MCF 10A (cell line): Measurements from ENCODE around the gene SLC4A3. TPM values are rescaled to one million over a fixed set of nuclear protein-coding genes. Genes with fewer than 3 reads are reported as not detected.
A peak's percentile ranks its signal among the peaks of the same experiment; 100 is the strongest.

Experiments used
- BruUV-seq: library from RNA; stranded (reverse); fragments of 400-500 nt; replicated peaks from 2 replicates; lab custom pipeline; 2021; lab: Mats Ljungman, UMichigan
- CTCF ChIA-PET: fragments of 300-600 bp; sonication (Branson Sonifier 250); formaldehyde crosslinking; extraction: SDS; loops from one replicate; lab custom pipeline; 2021; ENCODE audit warnings: antibody characterized with exemption, inconsistent platforms; lab: Yijun Ruan, JAX
- POLR2A ChIA-PET: fragments of 300-600, 350-650 bp; sonication (Branson Sonifier 250); formaldehyde crosslinking; extraction: SDS; loops from one replicate; lab custom pipeline; 2020; ENCODE audit warnings: antibody characterized with exemption, inconsistent platforms; lab: Yijun Ruan, JAX
- DNase-seq: peaks from one replicate; pipeline ENCODE4 v3.0.0-alpha.2; 2018; ENCODE audit not compliant: unreplicated experiment
- H3K27ac Mint-ChIP-seq: one replicate; pipeline ENCODE4 v1.8.0; 2022; ENCODE audit warnings: mild to moderate bottlenecking, low read depth, mixed read lengths; ENCODE audit not compliant: unreplicated experiment
- H3K27me3 Mint-ChIP-seq: one replicate; pipeline ENCODE4 v1.8.0; 2022; ENCODE audit warnings: mixed read lengths; ENCODE audit not compliant: insufficient read depth, unreplicated experiment
- H3K36me3 Mint-ChIP-seq: one replicate; pipeline ENCODE4 v1.8.0; 2022; ENCODE audit warnings: mild to moderate bottlenecking, moderate library complexity, mixed read lengths; ENCODE audit not compliant: insufficient read depth, unreplicated experiment
- H3K4me1 Mint-ChIP-seq: one replicate; pipeline ENCODE4 v1.8.0; 2022; ENCODE audit warnings: mixed read lengths; ENCODE audit not compliant: insufficient read depth, unreplicated experiment
- H3K4me3 Mint-ChIP-seq: one replicate; pipeline ENCODE4 v1.8.0; 2022; ENCODE audit warnings: mild to moderate bottlenecking, moderate library complexity, mixed read lengths; ENCODE audit not compliant: unreplicated experiment
- H3K9me3 Mint-ChIP-seq: one replicate; pipeline ENCODE4 v1.8.0; 2022; ENCODE audit warnings: mixed read lengths; ENCODE audit not compliant: unreplicated experiment
- intact Hi-C: fragments of 100-400 bp; cut with micrococcal nuclease; formaldehyde crosslinking; loops from 2 replicates; pipeline ENCODE4 v1.14.1; 2022
- total RNA-seq: library from RNA; stranded (reverse); gene quantifications from 2 replicates; pipeline ENCODE4 v1.2.3, GENCODE V29; 2022
- TF ChIP-seq, protein P1 (sequence below): fragments of 200-600 bp; IDR thresholded peaks from one replicate; pipeline ENCODE4 v1.8.0; 2022; ENCODE audit warnings: antibody characterized with exemption, mild to moderate bottlenecking; ENCODE audit not compliant: unreplicated experiment

SLC4A3 gene
- total RNA-seq, 1 experiment from 2014 or later = 4.7 TPM

- ChIA-PET CTCF (interaction anchor here (0.6 to 1.4 kb wide), 2 partner anchors 14 to 17 kb away, joined by 3 to 9 read pairs; no protein-coding TSS in a partner anchor), POLR2A (interaction anchor here (0.6 to 1.0 kb wide), 2 partner anchors 57 to 85 kb away, joined by 3 read pairs; partner anchors contain the start of genes CHPF and TMEM198)
- no TSS peak for BruUV-seq
- intact Hi-C loops = no loop called here
- no peaks in the 10 kb centered on the region for H3K9me3 Mint-ChIP-seq
- H3K27ac Mint-ChIP-seq = no peak overlapping the region
- TF ChIP-seq, protein P1, sequence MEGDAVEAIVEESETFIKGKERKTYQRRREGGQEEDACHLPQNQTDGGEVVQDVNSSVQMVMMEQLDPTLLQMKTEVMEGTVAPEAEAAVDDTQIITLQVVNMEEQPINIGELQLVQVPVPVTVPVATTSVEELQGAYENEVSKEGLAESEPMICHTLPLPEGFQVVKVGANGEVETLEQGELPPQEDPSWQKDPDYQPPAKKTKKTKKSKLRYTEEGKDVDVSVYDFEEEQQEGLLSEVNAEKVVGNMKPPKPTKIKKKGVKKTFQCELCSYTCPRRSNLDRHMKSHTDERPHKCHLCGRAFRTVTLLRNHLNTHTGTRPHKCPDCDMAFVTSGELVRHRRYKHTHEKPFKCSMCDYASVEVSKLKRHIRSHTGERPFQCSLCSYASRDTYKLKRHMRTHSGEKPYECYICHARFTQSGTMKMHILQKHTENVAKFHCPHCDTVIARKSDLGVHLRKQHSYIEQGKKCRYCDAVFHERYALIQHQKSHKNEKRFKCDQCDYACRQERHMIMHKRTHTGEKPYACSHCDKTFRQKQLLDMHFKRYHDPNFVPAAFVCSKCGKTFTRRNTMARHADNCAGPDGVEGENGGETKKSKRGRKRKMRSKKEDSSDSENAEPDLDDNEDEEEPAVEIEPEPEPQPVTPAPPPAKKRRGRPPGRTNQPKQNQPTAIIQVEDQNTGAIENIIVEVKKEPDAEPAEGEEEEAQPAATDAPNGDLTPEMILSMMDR = no peak
- H3K27me3 Mint-ChIP-seq = no peaks in the 10 kb centered on the region
- H3K4me1 Mint-ChIP-seq = no peaks in the 10 kb centered on the region
- H3K36me3 Mint-ChIP-seq = peaks cover 5% of the 10 kb centered on the region
- no peak for DNase-seq
- H3K4me3 Mint-ChIP-seq = peak overlapping the region; percentile 33
These were observed 980 bp downstream of the SLC4A3 start for GRCh38 chr2:219628235-219628985.

GRCh38 chr2:219628986-219629901 lies 1.8 kb downstream of the SLC4A3 start:
- Mint-ChIP-seq H3K27ac (no peak overlapping the region), H3K4me3 (peak overlapping the region; percentile 33), H3K27me3 (no peaks in the 10 kb centered on the region), H3K9me3 (no peaks in the 10 kb centered on the region), H3K4me1 (no peaks in the 10 kb centered on the region), H3K36me3 (peaks cover 5% of the 10 kb centered on the region)
- intact Hi-C loops = no loop called here
- no TSS peak for BruUV-seq
- ChIA-PET CTCF (interaction anchor here (0.6 to 2.3 kb wide), 4 partner anchors 10 to 61 kb away, joined by 4 to 9 read pairs (median 5); no protein-coding TSS in a partner anchor), POLR2A (interaction anchor here (0.5 to 1.0 kb wide), 2 partner anchors 32 to 56 kb away, joined by 3 read pairs; partner anchors contain the start of gene STK11IP)
- DNase-seq = no peak
- TF ChIP-seq, protein P1 = no peak

- ChIA-PET POLR2A (no interaction called here), CTCF (interaction anchor here (2.3 kb wide), 1 partner anchor 10 kb away, joined by 5 read pairs; no protein-coding TSS in a partner anchor)
- Mint-ChIP-seq H3K27ac (no peak overlapping the region), H3K9me3 (no peaks in the 10 kb centered on the region), H3K36me3 (peaks cover 5% of the 10 kb centered on the region), H3K4me1 (no peaks in the 10 kb centered on the region), H3K27me3 (no peaks in the 10 kb centered on the region), H3K4me3 (no peak overlapping the region)
- no TSS peak for BruUV-seq
- no peak for DNase-seq
- intact Hi-C loops = no loop called here
- TF ChIP-seq, protein P1 = no peak
These were observed 2.7 kb downstream of the SLC4A3 start for GRCh38 chr2:219629976-219630695.
